Right atrium auricular region (tissue), 2 donors: ENCODE results near the gene POLK. TPM values are rescaled to one million over a fixed set of nuclear protein-coding genes. Genes with fewer than 3 reads are reported as not detected.

Experiments used
- DNase-seq: peaks from one replicate; pipeline ENCODE4 v3.0.0-alpha.2; 2019; ENCODE audit warnings: low spot score
- H3K27ac ChIP-seq, 2 donors: fragments of 200-600 bp; sonication (generic); 1 replicate in 1 of 2; 2 replicates in 1 of 2; pipeline ENCODE4 v1.5.1; 2016 to 2019
- H3K27me3 ChIP-seq, 2 donors: fragments of 200-600 bp; sonication (generic); one replicate each; pipeline versions ENCODE4 v1.5.1 to v1.6.0; 2017 to 2019
- H3K36me3 ChIP-seq: fragments of 200-600 bp; sonication (generic); one replicate; pipeline ENCODE4 v1.5.1; 2016
- H3K4me1 ChIP-seq, 2 donors: fragments of 200-600 bp; sonication (generic); one replicate each; pipeline versions ENCODE4 v1.5.1 to v1.6.0; 2017 to 2019
- H3K4me3 ChIP-seq, 2 donors: fragments of 200-600 bp; sonication (generic); 1 replicate in 1 of 2; 2 replicates in 1 of 2; pipeline ENCODE4 v1.5.1; 2017 to 2019; ENCODE audit warnings: mild to moderate bottlenecking in 1 of 2, moderate library complexity in 1 of 2
- H3K9me3 ChIP-seq, 2 donors: fragments of 200-600 bp; sonication (generic); one replicate each; pipeline ENCODE4 v1.5.1; 2019
- CTCF ChIP-seq, 2 donors: fragments of 200-600 bp; sonication (generic); IDR thresholded peaks; one replicate each; pipeline ENCODE4 v1.5.1; 2019; ENCODE audit warnings: antibody characterized with exemption in 2 of 2
- total RNA-seq, 2 donors: library from RNA; depleted of rRNA; stranded (reverse); fragments of >200 nt; gene quantifications; one replicate each; pipeline ENCODE4 v1.1.0, GENCODE V29; 2016

POLK gene
- total RNA-seq, 2 donors from 2014 or later: 19.1 to 21.1 TPM

GRCh38 chr5:75617736-75618352 lies 106.2 kb downstream of the POLK start:
- H3K27me3 ChIP-seq: no peaks in the 10 kb centered on the region
- no peak overlapping the region for H3K4me3 ChIP-seq
- no peaks in the 10 kb centered on the region for H3K36me3 ChIP-seq
- H3K9me3 ChIP-seq: no peaks in the 10 kb centered on the region
- no peak for TF ChIP-seq CTCF (IDR thresholded peaks at IDR 0.05)
- no peak for DNase-seq
- no peak overlapping the region for H3K27ac ChIP-seq
- no peaks in the 10 kb centered on the region for H3K4me1 ChIP-seq

GRCh38 chr5:75620184-75620959 lies 108.7 kb downstream of the POLK start:
- H3K27ac ChIP-seq: no peak overlapping the region
- H3K9me3 ChIP-seq: no peaks in the 10 kb centered on the region
- H3K4me3 ChIP-seq: no peak overlapping the region
- no peaks in the 10 kb centered on the region for H3K36me3 ChIP-seq
- no peaks in the 10 kb centered on the region for H3K4me1 ChIP-seq
- TF ChIP-seq CTCF (IDR thresholded peaks at IDR 0.05): no peak
- DNase-seq: no peak
- H3K27me3 ChIP-seq: no peaks in the 10 kb centered on the region

- no peak overlapping the region for H3K4me3 ChIP-seq
- H3K9me3 ChIP-seq: no peaks in the 10 kb centered on the region
- H3K4me1 ChIP-seq: no peaks in the 10 kb centered on the region
- no peaks in the 10 kb centered on the region for H3K36me3 ChIP-seq
- TF ChIP-seq CTCF (IDR thresholded peaks at IDR 0.05): no peak
- H3K27me3 ChIP-seq: no peaks in the 10 kb centered on the region
- no peak overlapping the region for H3K27ac ChIP-seq
- DNase-seq: no peak
Observed at GRCh38 chr5:75622564-75622963, 110.9 kb downstream of the POLK start.

- Histone ChIP-seq H3K9me3 (no peaks in the 10 kb centered on the region), H3K27me3 (no peaks in the 10 kb centered on the region), H3K4me3 (no peak overlapping the region), H3K4me1 (no peaks in the 10 kb centered on the region), H3K27ac (no peak overlapping the region), H3K36me3 (no peaks in the 10 kb centered on the region)
- no peak for TF ChIP-seq CTCF (IDR thresholded peaks at IDR 0.05)
- DNase-seq: no peak
Observed at GRCh38 chr5:75623846-75624245, 112.2 kb downstream of the POLK start.

- Histone ChIP-seq H3K4me1 (no peaks in the 10 kb centered on the region), H3K4me3 (no peak overlapping the region)
- no peak for TF ChIP-seq CTCF (IDR thresholded peaks at IDR 0.05)
Observed at GRCh38 chr5:75626959-75627358, 115.3 kb downstream of the POLK start.

More at GRCh38 chr5:75626959-75627358, 115.3 kb downstream of the POLK start:
- H3K27ac ChIP-seq: no peak overlapping the region
- no peak for DNase-seq
- no peaks in the 10 kb centered on the region for H3K36me3 ChIP-seq
- no peaks in the 10 kb centered on the region for H3K9me3 ChIP-seq
- H3K27me3 ChIP-seq: no peaks in the 10 kb centered on the region
